GM18508 (cell line): ENCODE measurements around the gene USP34.

Experiments used
- ATAC-seq: cut with Tn5 transposase; IDR thresholded peaks from one replicate; pipeline ENCODE4 v1.9.1; 2021; ENCODE audit warnings: moderate number of reproducible peaks; ENCODE audit not compliant: insufficient read depth, unreplicated experiment

Gene USP34

GRCh38 chr2:61255580-61256437 is 215.1 kb downstream of the USP34 start:
- ATAC-seq: no peak

- ATAC-seq: no peak
These were observed 216.4 kb downstream of the USP34 start for GRCh38 chr2:61254536-61254935.

GRCh38 chr2:61253136-61253535 is 217.8 kb downstream of the USP34 start:
- no peak for ATAC-seq

GRCh38 chr2:61252031-61252430 is 218.9 kb downstream of the USP34 start:
- no peak for ATAC-seq

- ATAC-seq: no peak
These were observed 221.3 kb downstream of the USP34 start for GRCh38 chr2:61249521-61250071.

GRCh38 chr2:61247204-61247812 is 223.6 kb downstream of the USP34 start:
- no peak for ATAC-seq

- no peak for ATAC-seq
These were observed 226.2 kb downstream of the USP34 start for GRCh38 chr2:61244694-61245093.

GRCh38 chr2:61241266-61241665 is 229.6 kb downstream of the USP34 start:
- no peak for ATAC-seq

- ATAC-seq: no peak
These were observed 232.5 kb downstream of the USP34 start for GRCh38 chr2:61238219-61239012.

GRCh38 chr2:61235716-61236115 is 235.2 kb downstream of the USP34 start:
- no peak for ATAC-seq

- ATAC-seq: no peak
These were observed 237.3 kb downstream of the USP34 start for GRCh38 chr2:61233581-61233980.

GRCh38 chr2:61229936-61230335 is 241.0 kb downstream of the USP34 start:
- ATAC-seq: no peak

- no peak for ATAC-seq
These were observed 248.3 kb downstream of the USP34 start for GRCh38 chr2:61222567-61222966.

GRCh38 chr2:61221819-61222218 is 249.1 kb downstream of the USP34 start:
- no peak for ATAC-seq

GRCh38 chr2:61220768-61221167 is 250.1 kb downstream of the USP34 start:
- no peak for ATAC-seq

GRCh38 chr2:61218817-61219170 is 252.1 kb downstream of the USP34 start:
- no peak for ATAC-seq

- no peak for ATAC-seq
These were observed 252.6 kb downstream of the USP34 start for GRCh38 chr2:61218076-61218816.

GRCh38 chr2:61214171-61214570 is 256.7 kb downstream of the USP34 start:
- ATAC-seq: no peak

- no peak for ATAC-seq
These were observed 260.4 kb downstream of the USP34 start for GRCh38 chr2:61210332-61210981.

GRCh38 chr2:61205132-61205531 is 265.8 kb downstream of the USP34 start:
- ATAC-seq: no peak
